ENCODE data around the gene BLOC1S1. TPM values are rescaled to one million over a fixed set of nuclear protein-coding genes. Genes with fewer than 3 reads are reported as not detected.
A peak's percentile ranks its signal among the peaks of the same experiment; 100 is the strongest.

The BLOC1S1 gene
- total RNA-seq, 4 donors from 2014 or later, result 114 to 167 (median 138) TPM

GRCh38 chr12:55692631-55693322 is 23.1 kb upstream of the BLOC1S1 start:
- TF ChIP-seq POLR2A (IDR thresholded peaks at IDR 0.05) (no peak), CTCF (IDR thresholded peaks at IDR 0.05) (no peak)
- peak in 1 of 2 donors; percentile 79 for DNase-seq (ENCODE audit: low spot score in 2 of 2)
- intact Hi-C loops (cut with DNase I; ENCODE audit: low total_unique reads), result no loop called here
- no peak overlapping the region for H3K4me3 ChIP-seq (ENCODE audit: low read depth, poor library complexity, severe bottlenecking)
- 93 to 95% methylated on average over 12 of the region's 12 CpGs for WGBS, 2 donors

- 86 to 88% methylated on average over 7 of the region's 7 CpGs for WGBS, 2 donors
- TF ChIP-seq POLR2A (IDR thresholded peaks at IDR 0.05), result no peak
- TF ChIP-seq CTCF (IDR thresholded peaks at IDR 0.05), result no peak
- DNase-seq (ENCODE audit: low spot score in 2 of 2), result peak in 1 of 2 donors; percentile 67
- no peak overlapping the region for H3K4me3 ChIP-seq (ENCODE audit: low read depth, poor library complexity, severe bottlenecking)
- intact Hi-C loops (cut with DNase I; ENCODE audit: low total_unique reads), result no loop called here
Observed at GRCh38 chr12:55693323-55694187, 22.3 kb upstream of the BLOC1S1 start.

GRCh38 chr12:55694188-55694515 is 21.7 kb upstream of the BLOC1S1 start:
- WGBS, 2 donors, result 97 to 98% methylated on average over 7 of the region's 7 CpGs
- intact Hi-C loops (cut with DNase I; ENCODE audit: low total_unique reads), result no loop called here
- TF ChIP-seq POLR2A (IDR thresholded peaks at IDR 0.05) (no peak), CTCF (IDR thresholded peaks at IDR 0.05) (no peak)
- no peak overlapping the region for H3K4me3 ChIP-seq (ENCODE audit: low read depth, poor library complexity, severe bottlenecking)
- DNase-seq (ENCODE audit: low spot score in 2 of 2), result peak in 1 of 2 donors; percentile 56

GRCh38 chr12:55694651-55695050 is 21.2 kb upstream of the BLOC1S1 start:
- intact Hi-C loops (cut with DNase I; ENCODE audit: low total_unique reads), result no loop called here
- no peak overlapping the region for H3K4me3 ChIP-seq (ENCODE audit: low read depth, poor library complexity, severe bottlenecking)
- DNase-seq (ENCODE audit: low spot score in 2 of 2), result peak in 1 of 2 donors; percentile 70
- 93 to 100% methylated on average over 1 to 4 of the region's 4 CpGs for WGBS, 2 donors
- TF ChIP-seq CTCF (IDR thresholded peaks at IDR 0.05) (no peak), POLR2A (IDR thresholded peaks at IDR 0.05) (no peak)

GRCh38 chr12:55695349-55695748 is 20.5 kb upstream of the BLOC1S1 start:
- WGBS, 2 donors, result 77 to 83% methylated on average over 7 of the region's 7 CpGs
- H3K4me3 ChIP-seq (ENCODE audit: low read depth, poor library complexity, severe bottlenecking), result no peak overlapping the region
- peak in 1 of 2 donors; percentile 32 for DNase-seq (ENCODE audit: low spot score in 2 of 2)
- intact Hi-C loops (cut with DNase I; ENCODE audit: low total_unique reads), result no loop called here
- TF ChIP-seq POLR2A (IDR thresholded peaks at IDR 0.05), result no peak
- TF ChIP-seq CTCF (IDR thresholded peaks at IDR 0.05), result no peak
